GM19238 (cell line): ENCODE results near the gene TAF5L.

Experiments
- DNase-seq: peaks from one replicate; pipeline ENCODE4 v3.0.0; 2011; ENCODE audit warnings: low spot score; ENCODE audit not compliant: insufficient read length

TAF5L gene

GRCh38 chr1:229625915-229626831 lies at the start of gene TAF5L, which contains the start of gene URB2:
Gene TAF5L (minus strand): TSS chr1:229626122. CDS start chr1:229614482, 11,640 bp downstream.
Gene URB2 (plus strand): TSS chr1:229626247. CDS start chr1:229627634, 1,387 bp downstream.
- DNase-seq: peak; percentile 94

- no peak for DNase-seq
Measured at GRCh38 chr1:229675396-229675795, 49.5 kb upstream of the TAF5L start.

DNA sequence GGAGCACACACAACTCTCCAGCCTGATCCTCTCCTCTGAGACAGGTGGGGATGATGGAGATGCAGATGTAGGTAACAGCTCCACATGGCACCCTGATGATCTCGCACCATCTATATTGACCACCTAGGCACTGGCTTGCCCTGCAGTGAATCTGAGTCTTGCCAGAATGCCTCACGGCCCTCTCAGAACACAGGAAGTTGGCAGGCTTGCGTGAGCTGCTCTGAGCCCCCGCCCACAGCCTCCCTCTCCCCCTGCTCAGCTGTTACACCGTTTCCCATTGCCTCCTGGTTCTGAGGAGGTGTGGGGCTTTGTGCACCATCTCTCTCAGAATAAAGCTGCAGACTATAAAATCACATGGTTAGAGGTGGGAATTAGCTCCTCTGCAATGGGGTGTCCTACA lies 48.1 kb upstream of the TAF5L start:
- no peak for DNase-seq

GRCh38 chr1:229672246-229672645 lies 46.3 kb upstream of the TAF5L start:
- no peak for DNase-seq

- DNase-seq: no peak
Measured at GRCh38 chr1:229671310-229671709, 45.4 kb upstream of the TAF5L start.

DNA sequence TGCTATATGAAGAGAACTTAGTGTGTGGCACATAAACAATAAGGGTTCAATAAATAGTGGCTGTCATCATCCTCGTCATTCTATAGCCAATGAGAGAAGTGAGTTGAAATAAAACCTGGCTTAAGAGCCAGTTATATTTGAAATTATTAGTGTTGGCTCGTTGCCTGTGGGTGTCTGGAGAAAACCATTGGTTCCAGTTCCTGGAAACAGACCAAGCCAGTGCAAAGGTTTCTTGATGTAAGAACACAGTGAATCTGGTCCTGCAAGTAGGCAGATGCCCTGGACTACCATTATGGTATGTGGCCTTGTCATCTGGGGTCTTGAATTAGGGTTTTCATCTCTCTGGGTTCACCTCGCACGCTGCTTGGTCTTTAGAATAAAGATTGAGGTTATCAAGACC lies 43.4 kb upstream of the TAF5L start:
- DNase-seq: no peak

GRCh38 chr1:229666585-229666984 lies 40.7 kb upstream of the TAF5L start:
- DNase-seq: no peak

- no peak for DNase-seq
Measured at GRCh38 chr1:229665912-229666558, 40.1 kb upstream of the TAF5L start.

- peak; percentile 19 for DNase-seq
Measured at GRCh38 chr1:229664133-229664689, 38.3 kb upstream of the TAF5L start.

DNA sequence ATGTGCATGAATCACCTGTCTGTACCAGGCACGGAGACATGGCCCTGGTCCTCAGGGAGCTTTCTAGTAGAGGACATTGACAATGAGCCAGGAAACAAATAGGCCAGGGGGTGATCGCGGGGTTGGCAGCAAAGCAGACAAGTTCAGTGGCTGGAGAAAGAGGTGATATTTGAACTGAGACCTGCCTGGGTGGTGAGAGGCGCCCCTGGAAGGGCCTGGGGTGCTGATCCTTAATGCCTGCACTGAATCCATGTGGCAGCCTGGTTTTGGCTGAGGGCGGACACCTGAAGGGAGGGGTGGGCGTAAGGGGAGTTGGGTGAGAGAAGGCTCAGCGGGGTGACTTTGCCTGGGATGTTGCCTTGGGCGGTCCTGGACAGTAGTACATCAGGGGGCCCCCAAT lies 36.0 kb upstream of the TAF5L start:
- no peak for DNase-seq

DNA sequence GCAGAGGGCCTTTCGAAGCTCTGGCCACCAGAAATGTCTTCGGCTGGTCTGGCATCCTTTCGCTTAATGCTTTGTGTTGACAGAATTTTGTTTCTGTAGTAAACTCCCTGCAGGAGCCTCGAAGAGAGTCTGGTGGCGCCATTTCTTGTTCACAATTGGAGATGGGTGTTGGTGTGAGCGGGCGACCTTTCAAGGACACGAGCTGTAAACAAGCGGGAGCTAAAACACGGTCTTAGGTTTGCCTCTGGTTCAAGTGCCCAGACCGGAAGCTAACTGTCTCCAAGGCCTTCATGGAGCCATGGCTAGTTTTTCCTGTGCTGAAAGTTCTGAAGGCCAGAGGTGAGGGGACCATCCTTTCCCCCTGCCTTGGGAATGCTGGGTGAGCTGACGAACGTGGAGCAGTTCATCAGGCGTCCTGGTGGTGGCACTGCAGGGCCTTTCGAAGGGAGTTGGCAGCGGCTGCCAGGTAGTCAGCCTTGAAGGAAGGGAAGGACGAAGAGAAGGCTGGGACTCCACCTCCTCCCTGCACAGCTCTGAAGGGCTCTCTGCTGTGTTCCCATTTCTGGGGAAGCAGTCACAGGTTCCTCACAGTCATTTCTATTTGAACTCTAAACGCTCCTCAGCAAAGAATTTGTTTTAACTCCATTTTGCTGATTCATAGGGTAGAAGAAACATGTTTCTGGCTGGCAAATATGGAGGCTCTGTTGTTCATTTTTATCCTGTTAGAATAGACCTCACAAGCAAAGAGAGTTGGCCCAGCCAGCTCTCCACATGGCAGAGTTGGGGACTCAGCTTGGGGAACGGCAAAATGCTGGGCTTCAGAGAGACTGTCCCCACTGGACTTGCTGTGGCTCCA lies 35.3 kb upstream of the TAF5L start:
- DNase-seq: peak; percentile 73

DNA sequence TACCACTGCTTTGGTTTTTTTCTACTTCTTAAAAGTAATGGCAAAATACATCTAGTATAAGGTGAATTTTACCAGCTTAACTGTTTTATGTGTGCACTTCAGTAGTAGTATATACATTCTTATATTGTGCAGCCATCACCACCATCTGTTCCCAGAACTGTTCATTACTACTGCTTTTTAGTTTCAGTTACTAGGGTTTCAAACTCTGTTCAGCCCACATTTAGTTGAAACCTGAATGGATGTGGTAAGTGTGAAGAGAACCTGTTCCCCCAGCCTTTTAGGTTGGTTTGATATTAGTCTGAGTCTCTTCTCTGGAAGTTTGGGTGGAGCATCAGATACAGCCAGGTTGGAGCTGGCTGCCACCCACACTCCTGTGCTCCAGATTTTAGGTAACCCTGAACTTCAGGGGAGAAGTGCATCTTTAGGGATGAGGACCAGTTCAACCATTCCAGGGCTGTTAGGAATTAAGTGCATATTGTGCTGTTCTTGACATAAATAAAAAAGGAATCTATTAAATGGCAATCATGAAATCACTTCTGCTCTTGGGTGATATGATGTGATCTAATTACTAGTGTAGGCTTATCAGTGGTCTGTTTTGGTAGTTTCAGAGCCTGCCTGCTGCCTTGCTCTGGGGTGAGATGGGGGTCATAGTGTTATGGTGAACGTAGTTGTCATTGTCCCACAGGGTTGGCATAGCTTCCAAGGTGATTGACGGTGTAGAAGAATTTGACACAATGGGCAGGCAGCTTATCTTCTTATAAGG lies 32.3 kb upstream of the TAF5L start:
- no peak for DNase-seq

GRCh38 chr1:229655781-229656180 lies 29.9 kb upstream of the TAF5L start:
- no peak for DNase-seq

DNA sequence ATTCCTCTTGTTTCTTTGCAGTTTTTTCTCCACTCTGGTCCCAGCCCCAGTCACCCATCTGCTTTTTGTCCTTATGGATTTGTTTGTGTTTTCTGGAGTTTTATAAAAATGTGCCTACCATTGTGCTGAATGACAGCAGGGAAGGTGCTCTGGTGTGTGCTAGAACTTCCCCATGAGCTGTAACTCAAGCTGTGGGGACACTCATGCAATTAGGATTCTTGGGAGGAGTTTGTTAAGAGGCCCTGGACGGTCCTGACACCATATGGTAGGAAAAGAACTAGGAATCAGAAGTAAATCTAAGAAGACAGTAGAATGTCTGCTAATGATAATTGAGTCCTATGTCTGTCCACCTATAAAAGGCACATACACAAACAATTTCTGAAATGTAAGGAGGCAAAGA lies 27.5 kb upstream of the TAF5L start:
- no peak for DNase-seq

DNA sequence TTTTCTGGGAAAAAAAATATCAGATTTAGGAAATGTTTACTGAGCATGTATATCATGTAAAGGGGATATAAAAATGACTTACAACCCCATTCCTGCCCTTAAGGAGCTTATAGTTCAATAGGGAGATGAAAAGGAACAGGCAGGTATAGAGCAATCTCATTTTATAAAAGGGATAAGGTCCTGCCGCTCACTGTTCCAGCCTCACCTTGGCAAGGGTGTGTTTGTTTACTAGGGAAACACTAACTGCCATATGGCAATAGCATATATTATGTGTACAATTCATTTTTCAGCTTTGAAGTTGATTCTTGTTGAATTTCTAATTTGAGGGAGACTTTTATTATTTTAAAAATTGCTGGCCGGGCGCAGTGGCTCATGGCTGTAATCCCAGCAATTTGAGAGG lies 25.6 kb upstream of the TAF5L start:
- DNase-seq: no peak

DNA sequence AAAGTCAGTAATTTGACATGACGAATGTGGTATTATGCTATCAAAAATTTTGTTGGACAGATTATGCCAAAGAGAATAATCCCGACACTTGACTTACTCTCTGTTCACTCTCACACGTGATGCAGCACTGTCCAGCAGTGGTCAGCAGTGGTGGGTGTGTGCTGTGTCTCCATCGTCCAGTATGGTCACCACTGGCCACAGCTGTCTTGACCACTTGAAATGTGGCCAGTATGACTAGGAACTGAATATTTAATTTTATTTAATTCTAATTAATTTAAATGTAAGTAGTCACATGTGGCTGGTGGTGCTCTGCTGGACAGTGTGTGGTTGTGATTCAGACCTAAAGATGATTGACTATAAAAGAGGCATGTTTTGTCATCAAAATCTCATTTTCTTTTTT lies 24.1 kb upstream of the TAF5L start:
- DNase-seq: no peak

GRCh38 chr1:229648406-229648805 lies 22.5 kb upstream of the TAF5L start:
- no peak for DNase-seq

- no peak for DNase-seq
Measured at GRCh38 chr1:229645324-229645993, 19.5 kb upstream of the TAF5L start.

GRCh38 chr1:229643996-229644745 lies 18.2 kb upstream of the TAF5L start:
- no peak for DNase-seq
